NCI-H2029 treated with DMSO at 0.1 percent for 48 hours (cell line): ENCODE results near the gene NINJ1.
A peak's percentile ranks its signal among the peaks of the same experiment; 100 is the strongest.

Experiments used
- DNase-seq: peaks from one replicate; lab custom pipeline; 2025; lab: John Stamatoyannopoulos, UW

Gene NINJ1

DNA sequence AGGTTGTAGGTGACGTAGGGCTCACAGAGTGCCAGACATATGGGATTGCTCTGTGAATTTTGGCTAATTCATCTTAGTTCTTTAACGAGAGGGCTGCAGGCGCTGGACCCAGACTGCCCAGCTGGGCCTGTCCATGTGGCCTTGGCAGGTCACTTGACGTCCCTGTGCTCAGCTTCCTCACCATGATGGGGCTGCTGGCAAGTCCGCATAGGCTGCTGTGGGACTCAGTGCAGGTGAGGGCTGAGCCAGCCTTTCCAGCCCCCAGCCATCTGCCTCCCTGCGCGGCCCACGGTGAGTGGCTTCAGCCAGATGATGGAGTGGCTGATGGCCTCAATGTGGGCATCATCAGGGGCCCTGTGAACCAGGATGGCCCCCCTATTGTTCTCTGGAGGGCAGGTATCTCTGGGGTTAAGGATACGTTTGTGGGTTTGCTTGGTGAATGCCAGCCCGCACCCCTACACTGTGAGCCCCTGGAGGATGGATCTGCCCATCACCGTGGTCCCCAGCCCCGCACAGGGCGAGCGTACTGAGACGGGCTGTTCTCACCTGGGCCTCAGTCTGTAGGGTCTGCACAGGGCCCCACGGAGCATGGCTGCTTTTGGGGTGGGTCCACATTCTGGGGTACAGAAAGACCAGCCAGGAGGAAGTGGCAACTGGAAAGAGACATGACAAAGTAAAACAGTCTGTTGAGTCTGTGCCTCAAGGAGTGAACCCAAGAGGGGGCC, 34.3 kb downstream of the NINJ1 start:
- DNase-seq = no peak

DNA sequence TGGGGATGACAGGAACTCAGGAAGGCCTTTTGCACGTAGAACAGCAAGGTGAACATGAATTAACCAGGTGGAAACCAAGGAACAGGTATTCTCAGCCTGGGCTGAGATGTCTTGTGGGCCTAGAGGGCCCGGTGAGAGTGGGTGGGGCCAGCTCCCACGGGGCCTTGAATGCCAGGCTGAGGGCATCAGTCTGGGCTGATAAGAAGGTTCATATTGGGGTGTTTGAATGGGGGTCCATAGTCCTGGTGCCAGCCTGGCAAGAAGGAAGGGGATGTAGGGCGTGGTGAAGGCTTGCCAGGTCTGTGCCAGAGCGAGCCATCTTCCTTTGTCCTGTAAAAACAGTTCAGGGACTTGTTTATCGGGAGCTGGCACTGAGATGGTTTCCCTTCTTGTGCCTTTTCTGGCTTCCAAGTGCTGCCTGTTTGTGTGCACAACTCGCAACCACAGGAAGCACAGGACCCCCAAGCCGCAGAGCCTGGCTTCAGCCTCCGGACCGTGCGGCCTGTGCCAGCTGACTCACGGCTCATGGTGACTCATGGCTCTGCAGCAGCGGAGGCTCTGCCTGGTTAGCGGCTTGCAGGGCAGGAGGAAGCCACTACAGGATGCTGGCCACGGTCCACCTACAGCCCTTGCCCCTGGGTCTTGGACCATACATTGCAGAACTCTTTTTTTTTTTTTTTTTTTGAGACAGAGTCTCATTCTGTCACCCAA, 35.7 kb downstream of the NINJ1 start:
- DNase-seq = no peak

DNA sequence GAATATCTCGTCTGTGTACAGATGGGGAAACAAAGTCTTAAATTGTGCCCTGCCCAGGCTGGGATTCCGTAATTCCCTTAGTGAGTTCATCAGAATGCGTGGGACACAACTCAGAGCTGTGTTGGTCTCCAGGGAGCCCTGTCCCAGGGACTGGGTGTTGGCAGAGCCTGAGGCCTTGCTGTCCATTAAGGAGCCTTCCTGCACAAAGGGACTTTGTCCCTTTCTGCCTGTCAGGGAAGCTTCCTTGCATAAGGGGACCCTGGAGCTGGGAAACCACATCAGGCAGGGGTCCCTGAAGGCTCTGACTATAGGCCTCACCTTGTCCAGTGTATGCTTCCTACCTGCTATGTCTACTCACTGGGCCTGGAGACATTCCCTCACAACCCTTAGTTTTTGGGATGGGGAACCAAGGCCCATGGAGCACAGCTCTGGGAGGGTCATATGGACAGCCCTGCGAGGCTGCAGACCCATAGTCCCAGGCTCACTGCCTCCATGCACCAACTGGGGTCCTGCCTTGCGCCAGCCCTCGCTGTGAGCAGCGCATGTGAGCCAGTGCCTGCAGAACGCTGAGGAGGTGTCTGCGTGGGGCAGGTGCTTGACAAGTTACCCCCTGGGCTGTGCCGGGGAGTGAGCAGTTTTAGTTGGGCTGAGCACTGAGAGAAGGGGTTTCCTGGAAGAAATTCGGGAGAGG, 36.4 kb downstream of the NINJ1 start:
- DNase-seq = no peak

DNA sequence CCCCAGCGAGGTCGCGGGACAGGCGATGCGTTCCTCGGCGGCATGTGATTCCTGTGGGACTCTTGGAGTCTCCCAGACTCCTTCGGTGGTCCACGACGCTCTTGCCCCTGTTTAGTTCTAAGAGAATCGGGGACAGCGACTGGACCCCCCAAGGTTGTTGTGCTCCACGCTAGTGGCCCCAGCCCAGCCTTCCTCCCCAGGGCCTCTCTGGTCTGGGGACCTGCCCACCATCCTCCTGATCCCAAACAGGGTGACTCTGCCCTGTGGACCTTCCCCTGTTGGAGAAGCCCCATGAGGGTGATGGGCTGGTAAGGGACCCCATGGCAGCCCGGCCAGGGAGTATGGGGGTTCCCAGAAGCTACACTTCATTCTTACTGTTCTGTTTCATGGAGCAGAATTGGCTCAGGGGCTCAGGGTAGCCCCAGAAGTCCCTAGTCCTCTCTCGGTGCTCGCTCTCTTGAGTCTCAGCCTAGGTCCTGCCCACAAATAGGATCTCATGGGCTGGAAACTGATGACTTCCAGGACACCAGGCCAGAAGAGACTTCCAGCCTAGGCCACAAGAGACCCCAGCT, 37.2 kb downstream of the NINJ1 start:
- DNase-seq = no peak

DNA sequence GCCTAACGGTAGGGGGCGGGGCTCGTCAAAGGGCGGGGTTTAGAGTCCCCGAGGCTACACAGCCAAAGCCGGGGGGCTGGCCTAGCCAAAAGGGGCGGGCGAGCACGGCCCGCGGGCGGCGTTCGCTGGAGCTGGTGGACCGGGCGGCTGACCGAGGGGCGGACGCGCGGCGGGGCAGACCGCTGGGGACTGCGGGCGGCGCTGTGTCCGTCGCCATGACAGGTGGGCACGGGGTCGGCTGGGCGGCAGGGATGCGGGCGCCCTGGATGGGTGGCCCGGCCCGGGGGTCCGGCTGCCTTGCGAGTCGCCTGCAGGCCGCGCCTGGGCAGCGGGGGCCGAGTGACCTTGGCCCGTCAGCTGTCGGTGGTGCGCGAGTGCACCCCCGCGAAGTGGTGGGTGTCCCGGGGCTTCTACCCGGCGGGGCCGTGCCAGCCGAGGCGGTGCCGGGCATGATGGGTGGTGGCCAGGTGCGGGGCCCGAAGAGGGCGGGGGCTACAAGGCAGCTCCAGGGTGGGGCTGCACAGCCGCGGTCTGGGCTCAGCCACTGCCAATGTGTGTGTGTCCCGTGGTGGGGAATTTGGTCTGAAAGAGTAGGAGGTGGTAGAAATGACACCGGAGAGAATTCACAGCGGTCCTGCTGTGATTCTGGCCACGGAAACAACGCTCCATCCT, 37.8 kb downstream of the NINJ1 start, which contains the start of gene CARD19:
CARD19 (plus strand) TSS at position 87 of the 672 bp plus-strand sequence; CDS start at position 216, 129 bp downstream.
- DNase-seq = no peak

DNA sequence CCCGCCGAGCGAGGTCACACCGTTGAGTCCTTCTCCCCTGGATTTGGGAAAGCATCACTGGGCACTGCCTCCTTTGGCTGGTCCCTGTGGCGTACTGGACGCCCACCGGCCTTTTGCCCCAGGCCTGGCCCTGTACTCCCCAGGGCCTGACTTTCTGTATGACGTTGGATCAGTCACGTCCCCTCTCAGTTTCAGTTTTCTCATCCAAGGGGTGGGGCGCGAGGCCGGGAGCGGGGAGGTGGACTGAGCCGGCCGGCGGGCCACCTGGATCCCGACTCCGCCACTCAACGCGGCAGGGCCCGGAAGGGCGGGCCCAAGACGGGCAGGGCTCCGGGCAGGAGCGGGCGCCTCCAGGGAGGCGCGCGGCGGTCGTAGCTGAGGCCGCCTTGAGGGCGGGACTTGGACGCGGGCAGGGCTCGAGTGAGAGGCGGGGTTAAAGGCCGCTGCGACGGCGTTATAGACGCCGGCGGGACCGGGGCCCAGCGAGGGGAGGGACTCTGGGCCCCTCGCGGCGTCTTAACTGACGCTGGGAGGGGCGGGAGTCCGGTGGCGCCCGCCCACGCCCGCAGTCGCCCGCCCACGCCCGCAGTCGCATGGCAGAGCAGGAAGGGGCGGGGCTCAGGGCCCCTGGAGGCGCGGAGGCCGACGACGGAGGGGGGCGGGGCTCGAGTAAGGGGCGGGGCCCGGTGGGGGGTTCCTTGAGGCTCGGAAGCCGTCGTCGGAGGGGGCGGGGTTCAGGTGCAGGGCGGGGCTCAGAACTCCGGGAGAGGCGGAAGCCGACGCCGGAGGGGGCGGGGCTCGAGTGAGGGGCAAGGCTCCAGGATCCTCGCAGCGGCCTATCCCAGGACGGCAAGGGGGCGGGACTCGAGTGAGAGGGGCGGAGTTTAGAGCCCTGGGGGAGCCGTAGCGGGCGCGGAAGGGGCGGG, 38.6 kb downstream of the NINJ1 start:
- DNase-seq = peak; percentile 98

DNA sequence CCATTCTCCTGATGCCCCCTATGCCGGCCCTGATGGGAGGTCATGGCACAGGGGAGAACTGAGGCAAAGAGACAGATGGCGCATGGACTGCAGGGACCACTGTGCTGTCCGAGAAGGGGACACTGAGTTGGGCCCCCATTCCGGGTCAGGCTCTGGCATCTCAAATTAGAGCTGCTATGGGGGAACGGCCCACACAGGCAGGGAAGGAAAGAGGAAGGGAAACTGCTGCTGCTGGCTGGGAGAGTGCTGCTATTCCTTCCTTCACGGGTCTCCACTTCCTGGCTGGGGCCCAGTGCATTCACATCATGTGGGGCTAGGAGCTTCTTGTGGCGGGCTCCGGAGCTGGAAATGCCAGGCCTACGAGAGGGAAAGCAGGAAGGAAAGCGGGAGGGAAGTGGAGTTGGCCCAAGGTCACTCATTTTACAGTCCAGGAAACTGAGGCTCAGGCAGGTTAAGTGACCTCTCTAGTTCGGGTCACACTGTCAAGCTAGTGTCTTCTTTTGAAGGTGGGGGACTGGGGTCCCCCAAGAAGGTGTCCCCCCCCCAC, 39.3 kb downstream of the NINJ1 start:
- no peak for DNase-seq

DNA sequence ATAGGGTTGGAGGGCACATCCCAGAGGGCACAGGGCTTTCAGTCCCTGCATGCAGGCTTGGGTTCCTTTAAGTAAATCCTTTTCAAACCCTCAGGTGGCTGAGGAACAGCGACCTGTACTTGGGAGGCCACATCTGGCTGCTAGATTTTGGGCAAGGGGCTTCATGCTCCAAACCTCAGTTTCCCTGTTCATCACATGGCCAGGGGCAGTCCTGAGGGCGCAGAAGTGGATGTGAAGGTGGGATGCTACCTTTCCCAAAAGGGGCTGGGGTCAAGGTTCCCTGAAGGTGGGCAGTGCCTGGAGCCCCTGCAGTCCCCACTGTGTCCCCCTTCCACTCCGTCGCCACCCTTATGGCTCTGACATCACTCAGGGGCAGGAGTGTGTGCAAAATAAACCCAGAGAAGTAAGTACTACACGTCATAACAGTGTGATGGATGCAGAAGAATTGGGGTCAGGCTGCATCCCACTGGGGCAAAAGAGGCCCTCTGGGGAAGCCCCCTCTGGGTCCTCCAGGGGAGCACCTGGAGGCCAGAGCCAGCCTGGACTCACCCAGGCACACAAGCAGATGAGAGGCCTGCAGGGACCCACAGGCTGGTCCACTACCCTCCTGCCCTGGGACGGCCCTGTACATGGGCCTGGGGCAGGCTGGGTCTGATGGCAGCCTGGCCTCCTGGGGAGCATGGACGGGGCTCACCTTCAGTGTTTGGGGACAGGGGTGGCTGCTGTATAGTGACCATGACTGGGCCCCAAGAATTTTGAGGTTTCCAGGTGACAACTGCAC, 40.0 kb downstream of the NINJ1 start:
- no peak for DNase-seq

DNA sequence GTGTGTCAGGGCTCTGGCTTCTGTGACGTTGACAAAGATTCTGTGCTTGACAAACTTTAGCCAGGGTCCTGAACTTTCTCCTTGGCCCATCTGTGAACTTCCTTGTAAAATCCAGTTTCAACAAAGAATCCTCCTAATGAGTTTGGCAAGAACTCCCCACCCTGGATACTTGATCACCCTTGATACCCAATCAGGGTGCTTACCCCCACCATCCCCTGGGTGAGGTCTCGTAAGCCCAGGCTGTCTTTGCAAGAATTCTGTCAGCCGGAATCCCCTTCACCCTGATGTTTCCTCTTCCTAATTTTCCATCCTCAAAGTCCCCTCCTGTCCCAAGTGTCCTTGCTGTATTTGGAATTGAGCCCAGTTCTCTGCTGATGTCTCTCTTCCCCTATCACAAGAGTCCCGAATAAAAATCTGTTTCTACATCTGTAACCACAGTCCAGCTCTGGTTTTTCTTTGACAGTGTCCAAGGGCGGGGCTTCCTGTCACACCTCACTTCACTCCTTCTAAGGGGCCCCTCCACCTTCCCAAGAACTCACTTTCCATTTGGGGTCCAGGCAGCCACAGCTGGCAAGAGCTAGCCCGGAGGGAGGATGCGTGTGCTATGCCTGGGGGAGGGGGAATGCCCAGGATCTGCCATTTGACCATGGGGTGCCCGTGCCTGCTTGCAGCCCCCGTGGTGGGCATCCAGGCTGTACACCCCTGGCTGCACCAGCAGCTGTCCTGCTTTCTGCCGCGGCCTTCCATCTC, 40.7 kb downstream of the NINJ1 start:
- no peak for DNase-seq

DNA sequence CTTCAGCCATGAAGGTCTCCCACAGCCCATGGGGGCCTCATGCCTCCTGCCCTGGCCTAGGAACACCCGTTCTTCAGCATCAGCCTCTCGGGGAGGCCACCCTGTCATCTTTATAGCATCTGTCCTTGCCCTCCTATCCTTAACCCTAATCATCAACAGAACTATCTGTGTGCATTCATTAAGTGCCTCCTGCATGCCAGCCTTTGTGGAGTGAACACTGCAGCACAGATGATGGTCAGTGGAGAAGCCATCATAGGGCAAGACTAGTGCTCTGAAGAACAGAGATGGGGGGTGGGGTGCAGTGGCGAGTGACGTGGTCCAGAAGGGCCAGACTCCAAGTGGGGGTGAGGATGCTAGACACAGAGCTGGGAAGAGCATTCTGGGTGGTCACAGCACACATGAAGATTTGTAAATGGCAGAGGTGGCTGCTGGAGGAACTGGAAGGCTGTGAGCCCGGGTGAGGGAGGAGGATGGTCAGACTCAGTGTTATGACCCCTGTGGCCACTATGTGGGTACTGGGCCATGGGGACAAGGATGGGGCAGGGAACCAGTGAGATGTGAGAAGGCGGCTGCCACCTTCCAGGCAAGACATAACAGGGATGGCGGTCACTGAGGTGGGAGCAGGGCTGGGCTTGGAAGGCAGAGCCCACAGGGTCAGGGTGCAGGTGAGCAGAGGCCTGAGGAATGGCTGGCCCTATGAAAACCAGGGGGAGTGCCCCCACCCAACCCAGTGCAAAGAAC, 41.6 kb downstream of the NINJ1 start:
- DNase-seq = no peak

DNA sequence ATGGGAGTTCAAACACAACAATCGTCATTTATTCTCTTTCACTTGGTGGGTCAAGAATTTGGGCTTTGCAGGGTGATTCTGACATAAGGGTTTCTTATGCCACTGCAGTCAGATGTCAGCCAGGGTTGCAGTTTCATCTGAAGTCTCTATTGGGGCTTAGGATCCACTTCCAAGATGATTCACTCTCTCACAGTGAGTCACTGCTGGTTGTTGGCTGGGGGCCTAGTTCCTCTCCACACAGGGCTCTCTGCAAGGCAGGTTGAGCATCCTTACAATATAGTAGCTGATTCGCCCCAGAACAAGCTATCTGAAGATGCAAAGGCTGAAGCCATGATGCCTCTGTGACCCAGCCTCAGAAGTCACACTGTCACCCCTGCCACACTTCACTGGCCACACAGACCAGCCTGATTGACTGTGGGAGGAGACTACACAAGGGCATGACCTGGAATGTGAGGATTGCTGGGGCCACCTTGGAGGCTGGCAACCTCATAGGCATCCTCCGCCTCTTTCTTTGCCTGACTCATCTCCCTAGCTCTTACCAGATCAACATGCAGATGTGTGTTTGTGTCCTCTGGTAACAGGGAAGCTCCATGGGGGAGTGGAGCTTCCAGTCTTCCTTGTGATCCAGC, 42.5 kb downstream of the NINJ1 start:
- no peak for DNase-seq

DNA sequence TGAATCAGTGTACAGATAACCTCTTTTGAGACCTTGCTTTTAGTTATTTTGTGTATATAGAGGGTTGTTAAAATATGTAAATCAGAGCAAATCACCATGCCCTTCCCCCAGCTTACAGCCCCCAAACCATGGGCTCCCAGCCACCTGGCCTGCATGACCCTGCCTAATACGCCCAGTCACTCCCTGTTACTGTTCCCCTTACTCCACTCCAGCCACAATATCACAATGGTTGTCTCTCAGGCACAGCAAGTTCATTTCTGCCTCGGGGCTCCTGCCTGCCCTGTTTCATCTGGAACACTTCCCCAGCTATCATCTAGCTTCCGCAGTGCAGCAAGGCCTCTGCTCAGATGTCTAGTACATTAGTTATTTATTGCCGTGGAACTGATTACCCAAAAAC, 43.0 kb downstream of the NINJ1 start:
- no peak for DNase-seq

DNA sequence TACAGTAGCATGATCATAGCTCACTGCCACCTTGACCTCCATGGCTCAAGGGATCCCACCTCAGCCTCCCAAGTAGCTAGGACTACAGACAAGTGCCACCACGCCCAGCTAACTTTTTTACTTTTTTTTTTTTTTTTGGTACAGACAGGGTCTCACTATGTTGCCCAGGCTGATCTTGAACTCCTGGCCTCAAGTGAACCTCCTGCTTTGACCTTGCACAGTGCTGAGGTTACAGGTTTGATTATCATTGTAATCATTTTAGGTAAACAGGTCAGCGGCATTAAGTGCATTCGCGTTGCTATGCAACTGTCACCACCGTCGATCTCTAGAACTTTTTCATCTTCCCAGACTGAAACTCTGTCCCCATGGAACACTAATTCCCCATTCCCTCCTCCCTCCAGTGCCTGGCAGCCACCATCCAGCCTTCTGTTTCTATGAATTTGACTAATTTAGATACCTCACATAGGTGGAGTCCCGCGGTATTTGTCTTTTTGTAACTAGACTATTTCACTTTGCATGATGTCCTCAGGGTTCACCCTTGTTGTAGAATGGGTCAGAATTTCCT, 43.9 kb downstream of the NINJ1 start:
- DNase-seq = no peak

DNA sequence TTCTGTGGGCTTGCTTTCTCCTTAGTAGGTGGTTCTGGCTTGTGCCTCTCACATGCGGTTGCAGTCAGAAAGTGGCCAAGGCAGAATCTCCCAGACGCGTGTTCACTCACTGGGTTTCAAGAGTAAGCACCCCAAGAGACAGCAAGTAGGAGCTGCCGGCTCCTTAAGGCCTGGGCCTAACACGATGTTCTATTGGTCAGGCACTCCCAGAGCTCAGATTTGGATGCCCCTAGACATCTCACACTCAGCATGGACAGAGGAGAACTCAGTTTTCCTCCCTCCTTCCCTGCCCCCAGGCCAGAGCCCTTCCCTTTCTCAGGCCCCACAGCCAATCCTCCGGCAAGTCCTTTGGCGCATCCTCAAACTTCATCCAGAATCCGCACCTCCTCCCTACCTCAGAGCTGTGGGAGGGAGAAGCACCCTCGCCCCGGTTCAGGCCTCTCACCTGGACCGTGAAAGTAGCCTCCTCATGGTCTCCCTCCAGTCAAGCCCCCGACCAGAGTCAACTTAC, 44.5 kb downstream of the NINJ1 start:
- DNase-seq = no peak

DNA sequence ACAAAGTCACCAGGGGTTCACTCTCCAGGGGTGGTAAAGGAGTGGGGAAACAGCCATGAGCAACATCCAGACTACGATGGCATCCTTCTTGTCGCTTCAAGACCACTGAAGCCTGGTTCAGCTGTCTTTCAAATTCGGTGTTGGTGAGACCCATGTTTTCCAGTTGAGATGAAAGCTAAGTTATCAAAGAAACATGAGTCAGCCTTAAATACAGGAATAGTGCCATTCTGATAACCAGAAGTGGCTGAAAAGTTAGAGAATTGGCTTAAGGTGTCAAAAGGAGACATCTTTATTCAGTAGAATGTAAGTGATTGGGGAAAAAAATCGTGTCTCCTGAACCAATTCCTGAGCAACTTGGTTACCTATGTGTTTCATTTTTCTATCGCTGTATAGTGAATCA, 45.0 kb downstream of the NINJ1 start:
- DNase-seq = no peak

DNA sequence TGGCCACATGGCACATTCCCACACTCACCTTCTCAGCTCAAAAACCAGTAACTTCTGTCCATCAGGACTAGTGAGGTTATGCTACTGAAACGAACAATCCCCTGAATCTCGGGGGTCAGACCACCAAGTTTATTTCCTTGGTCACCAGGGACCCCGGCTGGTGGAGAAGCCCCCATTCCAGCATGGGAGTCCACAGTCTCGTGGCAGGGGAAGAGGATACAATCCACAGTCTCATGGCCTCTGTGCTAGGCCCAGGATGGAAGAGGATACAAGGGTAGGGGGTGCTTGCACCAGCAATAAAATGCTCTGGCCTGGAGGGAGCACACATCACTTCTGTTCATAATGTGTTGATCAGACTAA, 45.4 kb downstream of the NINJ1 start:
- no peak for DNase-seq

DNA sequence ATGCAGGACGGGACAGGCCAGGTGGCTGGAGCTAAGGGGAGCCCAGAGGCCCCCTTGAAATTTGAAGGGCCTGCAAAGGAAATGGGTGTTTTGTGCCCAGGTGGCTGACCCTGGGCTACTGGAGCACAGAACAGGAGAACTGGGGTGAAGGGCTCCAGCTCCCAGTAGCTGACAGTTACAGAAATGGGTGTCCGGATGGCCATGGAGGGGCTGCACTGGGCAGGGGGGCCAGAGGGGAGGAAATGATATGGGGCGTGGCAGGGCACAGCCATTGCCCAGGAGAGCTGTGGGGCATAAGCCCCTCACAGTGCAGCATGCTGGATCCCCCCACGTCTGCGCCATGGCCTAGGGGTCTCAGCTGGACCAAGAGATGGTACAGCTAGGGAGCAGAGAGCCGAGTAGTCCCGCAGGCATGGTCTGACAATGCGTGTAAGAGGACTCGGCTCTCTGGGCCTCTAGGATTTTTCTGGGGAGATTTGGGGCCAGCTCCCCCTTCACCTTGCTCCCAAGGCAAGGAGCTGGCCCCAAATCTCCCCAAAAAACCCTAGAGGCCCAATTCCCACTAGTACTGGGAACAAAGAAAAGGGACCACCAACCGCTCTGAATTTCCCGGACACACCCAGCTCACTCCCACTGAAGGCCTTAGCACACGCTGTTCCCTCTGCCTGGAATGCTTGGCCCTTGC, 45.9 kb downstream of the NINJ1 start:
- DNase-seq = no peak
